ENCODE results near the gene PKP2. TPM values are rescaled to one million over a fixed set of nuclear protein-coding genes. Genes with fewer than 3 reads are reported as not detected.

PKP2 gene
- total RNA-seq, 3 donors from 2014 or later: 28.5 to 39.2 (median 32.5) TPM

DNA sequence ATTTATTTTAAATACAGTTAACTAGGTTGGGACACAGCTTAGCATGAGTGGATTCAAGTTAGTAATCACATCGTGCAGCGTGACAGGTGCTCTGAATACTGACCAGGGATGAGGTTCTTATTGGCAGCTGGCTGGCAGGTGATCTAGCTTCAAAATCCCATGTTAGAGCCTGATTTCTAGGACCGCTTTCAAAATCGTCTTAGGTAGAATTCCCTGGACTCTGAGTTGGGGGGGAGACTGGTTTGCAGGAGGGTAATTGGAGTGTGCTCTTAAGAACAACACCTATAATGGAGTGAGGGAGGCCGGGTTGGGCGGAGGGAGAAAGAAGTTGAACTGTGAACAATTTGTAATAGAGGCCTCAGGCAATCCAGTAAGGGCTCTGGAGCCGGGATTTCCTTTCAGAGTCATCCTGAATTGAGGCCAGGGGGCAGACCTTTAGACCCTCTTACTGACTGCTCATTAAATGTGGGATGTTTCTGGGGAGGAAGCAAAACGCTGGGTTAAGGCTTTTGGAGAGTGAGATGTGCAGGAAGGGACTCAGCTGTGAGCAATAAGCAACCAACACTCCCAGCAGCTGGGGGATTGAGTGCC is 140.0 kb downstream of the PKP2 start:
- peaks cover 3 to 5% of the 10 kb centered on the region in 2 donors for H3K4me1 ChIP-seq
- no peaks in the 10 kb centered on the region for H3K27me3 ChIP-seq
- peak overlapping the region in 1 of 2 donors; percentile 91 for H3K27ac ChIP-seq
- intact Hi-C loops (cut with DNase I; ENCODE audit: low total_unique reads): loop anchor here (10.0 kb wide), 1 partner anchor 1268 kb away; the partner anchor contains the start of gene ALG10
- no peak for DNase-seq (ENCODE audit: low spot score in 2 of 2)
- no peak for TF ChIP-seq POLR2A (IDR thresholded peaks at IDR 0.05)
- TF ChIP-seq, protein P1, sequence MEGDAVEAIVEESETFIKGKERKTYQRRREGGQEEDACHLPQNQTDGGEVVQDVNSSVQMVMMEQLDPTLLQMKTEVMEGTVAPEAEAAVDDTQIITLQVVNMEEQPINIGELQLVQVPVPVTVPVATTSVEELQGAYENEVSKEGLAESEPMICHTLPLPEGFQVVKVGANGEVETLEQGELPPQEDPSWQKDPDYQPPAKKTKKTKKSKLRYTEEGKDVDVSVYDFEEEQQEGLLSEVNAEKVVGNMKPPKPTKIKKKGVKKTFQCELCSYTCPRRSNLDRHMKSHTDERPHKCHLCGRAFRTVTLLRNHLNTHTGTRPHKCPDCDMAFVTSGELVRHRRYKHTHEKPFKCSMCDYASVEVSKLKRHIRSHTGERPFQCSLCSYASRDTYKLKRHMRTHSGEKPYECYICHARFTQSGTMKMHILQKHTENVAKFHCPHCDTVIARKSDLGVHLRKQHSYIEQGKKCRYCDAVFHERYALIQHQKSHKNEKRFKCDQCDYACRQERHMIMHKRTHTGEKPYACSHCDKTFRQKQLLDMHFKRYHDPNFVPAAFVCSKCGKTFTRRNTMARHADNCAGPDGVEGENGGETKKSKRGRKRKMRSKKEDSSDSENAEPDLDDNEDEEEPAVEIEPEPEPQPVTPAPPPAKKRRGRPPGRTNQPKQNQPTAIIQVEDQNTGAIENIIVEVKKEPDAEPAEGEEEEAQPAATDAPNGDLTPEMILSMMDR (IDR thresholded peaks at IDR 0.05): no peak
- no peak for TF ChIP-seq POLR2AphosphoS5 (IDR thresholded peaks at IDR 0.05)
- no peaks in the 10 kb centered on the region for H3K36me3 ChIP-seq
- H3K9me3 ChIP-seq: no peaks in the 10 kb centered on the region
- H3K4me3 ChIP-seq: peak overlapping the region; percentile 82 to 98 (median 97)

DNA sequence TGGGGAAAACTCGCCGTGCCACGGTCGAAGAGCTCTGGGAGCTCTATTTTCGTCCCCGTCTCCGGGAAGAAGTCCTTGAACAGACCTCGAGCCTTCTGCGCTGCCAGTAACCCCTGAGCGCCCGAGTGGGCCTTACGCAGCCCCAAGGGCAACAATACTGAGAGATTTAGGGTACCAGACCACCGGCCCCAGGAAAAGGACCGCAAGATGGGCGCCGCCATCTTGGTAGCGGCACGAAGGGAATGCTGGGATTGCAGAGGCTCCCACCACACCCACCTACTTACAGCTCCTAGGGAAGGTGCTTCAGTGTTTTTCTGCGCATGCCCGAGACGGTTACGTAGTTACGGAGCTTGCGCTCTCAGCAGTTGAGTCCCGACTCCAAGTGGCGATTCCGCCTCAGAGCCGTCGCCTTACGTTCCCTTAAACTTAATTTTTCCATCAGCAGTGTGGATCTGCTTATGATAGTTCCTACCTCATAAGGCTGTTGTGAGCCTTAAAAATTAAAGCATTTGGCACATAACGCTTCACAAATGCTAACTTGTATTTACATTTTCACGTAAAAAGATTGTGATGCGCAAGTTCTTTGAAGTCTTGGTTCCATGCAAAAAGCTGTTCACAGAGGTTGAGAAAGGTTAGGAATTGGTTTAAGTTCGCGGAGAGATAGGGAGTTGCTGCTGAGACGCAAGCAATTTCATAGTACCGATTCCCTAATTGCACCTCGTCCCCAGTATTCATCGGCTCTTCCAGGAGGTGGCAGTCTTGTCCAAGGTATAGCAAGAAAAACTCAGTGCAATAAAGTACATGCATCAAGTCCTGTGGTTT is 140.7 kb downstream of the PKP2 start, which contains the start of gene YARS2:
TSS of gene YARS2 (minus strand) at position 244 of the 822 bp plus-strand sequence. CDS start at position 221, 23 bp downstream.
- DNase-seq (ENCODE audit: low spot score in 2 of 2): peak; percentile 89 to 94
- no peaks in the 10 kb centered on the region for H3K27me3 ChIP-seq
- peak within 1 kb of the TSS; percentile 91 to 94 for H3K27ac ChIP-seq
- no peaks in the 10 kb centered on the region for H3K9me3 ChIP-seq
- no peaks in the 10 kb centered on the region for H3K36me3 ChIP-seq
- TF ChIP-seq, protein P1 (IDR thresholded peaks at IDR 0.05): peak; percentile 57 to 89 (median 84)
- TF ChIP-seq POLR2AphosphoS5 (IDR thresholded peaks at IDR 0.05): peak; percentile 52 to 77 (median 56)
- TF ChIP-seq POLR2A (IDR thresholded peaks at IDR 0.05): peak; percentile 58
- peaks cover 3 to 5% of the 10 kb centered on the region in 2 donors for H3K4me1 ChIP-seq
- intact Hi-C loops (cut with DNase I; ENCODE audit: low total_unique reads): loop anchor here (10.0 kb wide), 1 partner anchor 1269 kb away; the partner anchor contains the start of gene ALG10
- H3K4me3 ChIP-seq: peak within 1 kb of the TSS; percentile 82 to 98 (median 97)

DNA sequence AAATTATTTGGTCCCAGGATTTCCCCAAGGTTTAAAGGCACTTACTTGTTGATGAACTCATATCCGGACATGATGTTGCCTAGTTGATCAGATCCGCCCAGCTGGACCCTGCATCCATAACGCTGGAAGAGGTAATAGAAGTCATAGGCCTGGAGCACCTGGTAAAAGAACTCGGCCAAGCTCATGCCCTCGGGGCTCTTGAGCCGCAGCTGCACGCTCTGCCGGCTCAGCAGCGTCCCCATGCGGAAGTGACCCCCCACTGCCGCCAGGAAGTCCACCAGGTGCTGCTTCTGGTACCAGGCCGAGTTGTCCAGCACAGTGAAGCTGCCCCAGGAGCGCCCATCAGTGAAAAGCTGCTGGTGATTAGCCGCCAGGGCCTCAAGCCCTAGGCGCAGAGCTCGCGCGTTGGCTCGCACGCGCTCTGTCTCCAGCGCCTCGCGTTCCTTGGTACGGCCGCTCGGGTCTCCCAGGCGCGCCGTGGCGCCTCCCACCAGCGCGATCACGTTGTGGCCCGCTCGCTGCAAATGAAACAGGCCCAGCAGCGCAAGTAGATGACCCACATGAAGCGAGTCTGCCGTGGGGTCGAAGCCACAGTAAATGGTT is 141.4 kb downstream of the PKP2 start:
- H3K4me3 ChIP-seq: peak overlapping the region; percentile 82 to 98 (median 97)
- DNase-seq (ENCODE audit: low spot score in 2 of 2): peak; percentile 57 to 70
- H3K27ac ChIP-seq: peak overlapping the region; percentile 91 to 94
- no peaks in the 10 kb centered on the region for H3K36me3 ChIP-seq
- peaks cover 3 to 5% of the 10 kb centered on the region in 2 donors for H3K4me1 ChIP-seq
- intact Hi-C loops (cut with DNase I; ENCODE audit: low total_unique reads): loop anchor here (10.0 kb wide), 1 partner anchor 1270 kb away; the partner anchor contains the start of gene ALG10
- no peaks in the 10 kb centered on the region for H3K9me3 ChIP-seq
- H3K27me3 ChIP-seq: no peaks in the 10 kb centered on the region
- no peak for TF ChIP-seq POLR2A (IDR thresholded peaks at IDR 0.05)
- TF ChIP-seq, protein P1 (IDR thresholded peaks at IDR 0.05): peak in 2 of 3 donors; percentile 57 to 59
- TF ChIP-seq POLR2AphosphoS5 (IDR thresholded peaks at IDR 0.05): no peak

DNA sequence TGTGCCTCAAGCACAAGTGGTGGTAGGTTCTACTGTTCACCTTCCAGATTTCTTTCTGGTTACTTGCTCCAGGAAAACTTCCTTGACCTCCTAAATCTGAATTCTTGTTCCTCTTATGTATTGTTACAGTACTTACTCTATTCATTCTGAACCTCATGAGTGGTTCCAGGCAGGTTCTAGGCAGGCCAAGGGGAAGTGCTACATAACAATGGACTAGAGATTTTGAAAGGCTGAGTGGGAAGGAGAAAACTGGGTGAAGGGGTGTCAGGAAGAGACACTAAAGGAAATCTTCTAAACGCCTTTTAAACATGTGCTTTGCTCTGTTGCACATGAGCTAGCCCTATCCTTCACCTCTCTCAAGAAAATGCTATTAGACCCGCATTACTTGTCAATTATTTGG is 142.5 kb downstream of the PKP2 start:
- H3K9me3 ChIP-seq: no peaks in the 10 kb centered on the region
- peak overlapping the region; percentile 44 to 94 for H3K27ac ChIP-seq
- H3K4me1 ChIP-seq: peaks cover 3 to 5% of the 10 kb centered on the region in 2 donors
- DNase-seq (ENCODE audit: low spot score in 2 of 2): no peak
- no peaks in the 10 kb centered on the region for H3K36me3 ChIP-seq
- intact Hi-C loops (cut with DNase I; ENCODE audit: low total_unique reads): loop anchor here (10.0 kb wide), 1 partner anchor 1271 kb away; the partner anchor contains the start of gene ALG10
- H3K27me3 ChIP-seq: no peaks in the 10 kb centered on the region
- H3K4me3 ChIP-seq: peak overlapping the region in 2 of 3 donors; percentile 82 to 98
- TF ChIP-seq, protein P1 (IDR thresholded peaks at IDR 0.05): no peak
- TF ChIP-seq POLR2A (IDR thresholded peaks at IDR 0.05) (no peak), POLR2AphosphoS5 (IDR thresholded peaks at IDR 0.05) (no peak)

Measured in breast epithelium (tissue), 4 donors.